DOHH2 (cell line): ENCODE data around the gene CLCN4.

Source experiments
- EZH2phosphoT487 ChIP-seq: fragments of 200-600 bp; sonication (generic); IDR thresholded peaks from 2 replicates; pipeline ENCODE4 v1.6.1; 2017; ENCODE audit warnings: borderline replicate concordance, mild to moderate bottlenecking, antibody characterized with exemption, low read length, moderate library complexity, mixed read lengths
- TF ChIP-seq, protein P1 (sequence below): fragments of 200-600 bp; sonication (generic); IDR thresholded peaks from one replicate; pipeline ENCODE4 v1.5.1; 2014; ENCODE audit warnings: antibody characterized with exemption, mild to moderate bottlenecking, low read depth, low read length; ENCODE audit not compliant: poor library complexity, severe bottlenecking

DNA sequence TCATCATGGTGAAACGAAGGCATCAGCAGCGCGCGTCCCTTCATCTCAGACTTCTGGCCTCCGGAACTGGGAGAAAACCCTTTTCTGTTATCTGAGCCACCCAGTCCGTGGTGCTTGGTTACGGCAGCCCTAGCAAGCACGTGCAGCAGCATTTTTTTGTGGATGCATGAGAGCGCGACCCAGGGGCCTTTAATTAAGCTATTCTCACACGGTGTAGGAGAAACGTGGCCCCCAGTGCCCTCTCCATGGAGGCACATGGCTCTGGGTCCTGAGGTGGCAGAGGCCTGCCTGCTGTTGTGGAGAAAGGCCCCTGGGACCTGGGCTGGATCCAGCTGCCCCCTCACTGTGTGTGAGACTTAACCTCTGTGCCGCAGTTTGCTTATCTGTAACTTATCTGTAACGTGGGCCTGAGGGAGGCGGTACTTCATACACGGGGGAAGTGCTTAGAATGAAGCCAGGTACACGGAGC lies 9.5 kb downstream of the CLCN4 start:
- no peak for TF ChIP-seq EZH2phosphoT487
- TF ChIP-seq, protein P1, sequence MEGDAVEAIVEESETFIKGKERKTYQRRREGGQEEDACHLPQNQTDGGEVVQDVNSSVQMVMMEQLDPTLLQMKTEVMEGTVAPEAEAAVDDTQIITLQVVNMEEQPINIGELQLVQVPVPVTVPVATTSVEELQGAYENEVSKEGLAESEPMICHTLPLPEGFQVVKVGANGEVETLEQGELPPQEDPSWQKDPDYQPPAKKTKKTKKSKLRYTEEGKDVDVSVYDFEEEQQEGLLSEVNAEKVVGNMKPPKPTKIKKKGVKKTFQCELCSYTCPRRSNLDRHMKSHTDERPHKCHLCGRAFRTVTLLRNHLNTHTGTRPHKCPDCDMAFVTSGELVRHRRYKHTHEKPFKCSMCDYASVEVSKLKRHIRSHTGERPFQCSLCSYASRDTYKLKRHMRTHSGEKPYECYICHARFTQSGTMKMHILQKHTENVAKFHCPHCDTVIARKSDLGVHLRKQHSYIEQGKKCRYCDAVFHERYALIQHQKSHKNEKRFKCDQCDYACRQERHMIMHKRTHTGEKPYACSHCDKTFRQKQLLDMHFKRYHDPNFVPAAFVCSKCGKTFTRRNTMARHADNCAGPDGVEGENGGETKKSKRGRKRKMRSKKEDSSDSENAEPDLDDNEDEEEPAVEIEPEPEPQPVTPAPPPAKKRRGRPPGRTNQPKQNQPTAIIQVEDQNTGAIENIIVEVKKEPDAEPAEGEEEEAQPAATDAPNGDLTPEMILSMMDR = no peak
